HG02884 (cell line): ENCODE results near the gene SVEP1.
A peak's percentile ranks its signal among the peaks of the same experiment; 100 is the strongest.
"Not testable (repeated sequence)": the region's sequence is repeated elsewhere in the genome, so short reads cannot be mapped to it uniquely, and the experiment has no call there.

ENCODE experiments used
- ATAC-seq: cut with Tn5 transposase; IDR thresholded peaks from one replicate; pipeline ENCODE4 v1.9.1; 2021; ENCODE audit warnings: mild to moderate bottlenecking, moderate library complexity; ENCODE audit not compliant: unreplicated experiment

The SVEP1 gene

DNA sequence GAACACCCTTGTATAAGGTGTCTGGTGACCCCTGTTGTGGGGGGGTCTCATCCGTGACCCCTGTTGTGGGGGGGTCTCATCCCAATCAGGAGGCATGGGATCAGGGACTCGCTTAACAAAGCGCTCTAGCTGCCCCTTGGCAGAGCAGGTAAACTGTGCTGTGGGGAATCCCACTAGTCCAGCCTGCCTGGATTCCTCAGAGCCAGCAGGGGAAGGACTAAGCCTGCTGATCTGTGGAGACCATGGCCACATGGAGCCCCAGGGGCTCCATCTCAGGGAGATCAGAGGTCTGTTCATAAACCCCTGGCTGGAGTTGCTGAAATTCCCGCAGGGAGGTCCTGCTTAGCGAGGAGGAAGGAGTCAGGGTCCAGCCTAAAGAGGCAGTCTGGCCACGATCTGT is 196.1 kb downstream of the SVEP1 start:
- ATAC-seq, result no peak

GRCh38 chr9:110382731-110383130 is 196.8 kb downstream of the SVEP1 start:
- no peak for ATAC-seq

- no peak for ATAC-seq
Observed at GRCh38 chr9:110371411-110372007, 208.0 kb downstream of the SVEP1 start.

GRCh38 chr9:110370315-110370714 is 209.2 kb downstream of the SVEP1 start:
- no peak for ATAC-seq

DNA sequence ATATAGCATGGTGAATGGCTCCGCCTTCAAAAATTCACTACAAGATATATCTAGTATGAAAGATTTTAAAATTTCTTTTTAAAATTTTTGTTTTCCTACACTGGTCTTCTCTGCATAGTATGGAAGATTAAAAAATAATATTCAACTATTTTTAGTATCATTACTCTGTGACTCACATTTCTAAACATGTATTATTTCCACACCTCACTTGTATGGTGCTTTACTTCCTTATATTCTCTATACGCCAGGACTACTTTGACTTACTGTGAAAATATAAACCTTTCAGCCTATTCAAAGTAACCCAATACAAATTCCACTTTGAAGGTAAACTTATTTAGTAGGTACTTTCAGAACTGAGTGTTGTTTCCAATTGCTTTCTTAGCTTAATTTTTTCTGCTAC is 215.1 kb downstream of the SVEP1 start:
- no peak for ATAC-seq

DNA sequence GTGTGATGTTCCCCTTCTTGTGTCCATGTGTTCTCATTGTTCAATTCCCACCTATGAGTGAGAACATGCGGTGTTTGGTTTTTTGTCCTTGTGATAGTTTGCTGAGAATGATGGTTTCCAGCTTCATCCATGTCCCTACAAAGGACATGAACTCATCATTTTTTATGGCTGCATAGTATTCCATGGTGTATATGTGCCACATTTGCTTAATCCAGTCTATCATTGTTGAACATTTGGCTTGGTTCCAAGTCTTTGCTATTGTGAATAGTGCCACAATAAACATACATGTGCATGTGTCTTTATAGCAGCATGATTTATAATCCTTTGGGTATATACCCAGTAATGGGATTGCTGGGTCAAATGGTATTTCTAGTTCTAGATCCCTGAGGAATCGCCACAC is 220.5 kb downstream of the SVEP1 start:
- ATAC-seq, result not testable (repeated sequence)

DNA sequence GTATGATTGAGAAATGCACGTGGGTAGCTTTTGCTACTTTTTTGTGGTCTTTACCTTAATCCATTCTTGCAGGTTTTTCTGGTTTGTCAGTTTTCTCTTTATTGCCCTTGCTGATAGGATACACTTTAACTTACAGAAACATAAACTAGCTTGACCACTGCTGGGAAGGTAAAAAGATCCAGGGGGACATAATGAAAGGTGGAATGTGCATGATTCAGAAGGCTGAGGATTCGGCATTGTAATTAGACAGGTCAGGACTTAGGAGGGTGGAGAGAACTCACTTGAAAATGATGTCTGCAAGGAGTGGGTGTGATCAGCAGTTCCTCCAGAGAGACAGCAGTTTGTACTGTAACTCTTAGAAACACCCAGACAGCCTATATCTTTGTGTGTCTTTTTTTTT is 222.0 kb downstream of the SVEP1 start:
- no peak for ATAC-seq

GRCh38 chr9:110356639-110357395 is 222.7 kb downstream of the SVEP1 start:
- ATAC-seq, result no peak

- no peak for ATAC-seq
Observed at GRCh38 chr9:110355911-110356310, 223.6 kb downstream of the SVEP1 start.

- ATAC-seq, result no peak
Observed at GRCh38 chr9:110351009-110351467, 228.5 kb downstream of the SVEP1 start.

DNA sequence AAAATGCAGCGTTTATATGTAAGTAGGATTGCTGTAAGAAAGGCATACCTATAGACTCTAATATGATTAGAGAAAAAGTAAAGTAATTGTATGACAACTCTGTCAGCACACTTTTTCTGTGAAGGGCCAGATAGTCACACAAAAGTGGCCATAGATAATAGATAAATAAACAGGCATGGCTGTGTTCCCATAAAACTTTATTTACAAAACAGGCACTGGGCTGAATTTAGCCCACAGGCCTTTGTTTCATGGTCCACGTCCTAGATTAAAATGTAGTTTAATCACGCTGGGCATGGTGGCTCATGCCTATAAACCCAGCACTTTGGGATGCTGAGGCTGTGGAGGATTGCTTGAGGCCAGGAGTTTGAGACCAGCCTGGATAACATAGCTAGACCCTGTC is 233.2 kb downstream of the SVEP1 start:
- ATAC-seq, result no peak

DNA sequence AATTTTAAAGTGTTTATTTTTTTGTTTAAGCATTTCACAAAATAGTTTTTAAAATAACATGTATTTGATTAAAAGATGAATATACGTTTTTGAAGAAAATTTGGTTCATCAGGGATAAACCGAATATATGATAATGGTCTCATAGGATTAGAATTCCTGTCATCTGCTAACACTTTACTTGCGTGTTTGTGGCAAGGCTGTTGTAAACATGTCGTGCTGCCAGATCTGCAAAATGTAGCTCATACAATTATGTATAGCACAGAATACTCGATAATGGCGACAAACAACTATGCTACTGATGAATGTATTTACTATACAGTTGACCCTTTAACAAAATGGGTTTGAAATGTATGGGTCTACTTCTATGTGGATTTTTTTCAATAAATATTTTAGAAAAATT is 234.7 kb downstream of the SVEP1 start:
- no peak for ATAC-seq

GRCh38 chr9:110343551-110343950 is 236.0 kb downstream of the SVEP1 start:
- no peak for ATAC-seq

DNA sequence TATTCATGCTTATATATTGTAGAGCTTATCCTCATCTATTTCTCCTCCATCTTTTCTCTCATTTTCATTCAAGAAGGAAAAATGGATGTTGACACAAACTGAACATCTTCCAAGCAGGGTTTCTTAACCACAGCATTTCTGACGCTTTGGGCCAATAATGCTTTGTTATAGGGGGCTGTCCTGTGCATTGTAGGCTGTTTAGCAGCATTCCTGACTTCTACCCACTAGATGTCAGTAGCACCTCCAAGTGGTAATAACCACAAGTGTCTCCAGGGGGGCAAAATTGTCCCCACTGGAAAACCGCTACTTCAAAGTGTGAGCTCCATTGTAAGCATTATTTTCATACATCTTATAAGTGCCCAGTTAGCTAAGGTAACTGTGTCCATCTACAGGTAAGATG is 239.2 kb downstream of the SVEP1 start:
- ATAC-seq, result no peak

DNA sequence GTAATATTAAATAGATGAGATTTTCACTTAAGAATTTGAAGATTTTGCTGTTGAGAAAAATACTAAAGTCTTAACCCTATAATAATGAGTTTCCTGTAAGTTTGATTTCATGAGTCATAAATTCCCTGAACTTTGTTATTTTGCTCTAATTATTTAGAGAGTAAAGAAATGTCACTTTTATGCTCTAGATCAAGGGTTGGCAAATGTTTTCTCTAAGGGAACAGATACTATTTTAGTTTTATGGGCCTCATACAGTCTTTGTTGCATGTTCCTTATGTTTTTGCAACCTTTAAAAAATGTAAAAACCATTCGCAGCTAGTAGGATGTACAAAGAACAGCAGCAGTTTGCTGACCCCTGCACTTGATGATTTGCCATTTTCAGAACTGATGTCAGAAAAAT is 241.4 kb downstream of the SVEP1 start:
- ATAC-seq, result no peak

DNA sequence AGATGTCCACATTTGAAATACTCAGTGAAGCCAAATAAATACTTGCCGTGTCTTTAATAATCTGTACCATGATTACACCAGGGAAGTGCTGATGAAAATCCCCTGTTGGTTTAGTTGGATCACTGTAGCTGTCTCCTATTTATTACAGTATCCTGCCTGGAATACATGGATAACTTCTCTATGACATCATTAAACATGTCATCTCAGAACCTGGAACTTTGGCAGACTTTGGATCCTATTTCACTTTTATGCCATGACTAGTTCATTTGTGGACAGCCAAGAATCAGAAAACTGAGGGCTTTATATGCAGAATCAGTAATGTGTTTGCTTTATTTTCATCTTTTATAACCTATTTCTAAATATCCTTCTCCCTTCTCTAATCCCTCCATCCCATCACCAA is 241.8 kb downstream of the SVEP1 start, which contains the start of gene TXNDC8:
TXNDC8 (minus strand) TSS at position 137 of the 400 bp plus-strand sequence.
- no peak for ATAC-seq

GRCh38 chr9:110336363-110336762 is 243.2 kb downstream of the SVEP1 start:
- no peak for ATAC-seq

GRCh38 chr9:110334871-110335270 is 244.7 kb downstream of the SVEP1 start:
- ATAC-seq, result no peak

DNA sequence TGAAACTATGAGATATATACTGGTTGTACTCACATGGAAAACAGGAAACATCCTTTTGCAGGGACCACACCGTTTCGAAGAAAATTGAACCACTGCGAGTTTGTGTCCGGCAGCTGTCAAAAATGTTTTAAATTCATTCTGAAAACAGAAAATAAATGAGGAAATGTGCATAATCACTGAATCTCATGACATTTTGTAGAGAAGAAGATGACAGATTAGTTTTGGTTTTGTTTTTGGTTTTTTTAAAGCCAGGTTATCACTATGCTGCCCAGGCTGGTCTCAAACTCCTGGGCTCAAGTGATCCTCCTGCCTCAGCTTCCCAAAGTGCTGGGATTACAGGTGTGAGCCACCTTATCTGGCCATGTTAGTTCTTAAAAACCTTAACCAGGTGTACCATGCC is 245.4 kb downstream of the SVEP1 start:
- ATAC-seq, result peak; percentile 59

DNA sequence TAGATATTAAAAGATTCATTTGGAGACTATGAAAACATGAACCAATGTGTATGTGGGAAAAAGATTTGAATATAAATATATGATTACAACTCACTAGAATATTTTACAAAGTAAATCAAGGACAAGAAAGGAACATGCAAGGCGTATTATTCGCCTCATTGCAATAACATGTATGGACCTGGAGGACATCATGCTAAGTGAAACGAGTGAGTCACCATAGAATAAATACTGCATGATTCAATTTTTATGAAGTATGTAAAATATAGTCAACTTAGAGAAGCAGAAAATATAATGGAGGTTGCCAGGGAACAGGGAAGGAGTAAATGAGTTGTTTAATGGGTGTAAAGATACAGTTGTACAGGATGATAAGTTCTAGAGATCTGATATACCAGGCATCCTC is 246.8 kb downstream of the SVEP1 start:
- ATAC-seq, result no peak

GRCh38 chr9:110330484-110331105 is 248.9 kb downstream of the SVEP1 start:
- no peak for ATAC-seq

DNA sequence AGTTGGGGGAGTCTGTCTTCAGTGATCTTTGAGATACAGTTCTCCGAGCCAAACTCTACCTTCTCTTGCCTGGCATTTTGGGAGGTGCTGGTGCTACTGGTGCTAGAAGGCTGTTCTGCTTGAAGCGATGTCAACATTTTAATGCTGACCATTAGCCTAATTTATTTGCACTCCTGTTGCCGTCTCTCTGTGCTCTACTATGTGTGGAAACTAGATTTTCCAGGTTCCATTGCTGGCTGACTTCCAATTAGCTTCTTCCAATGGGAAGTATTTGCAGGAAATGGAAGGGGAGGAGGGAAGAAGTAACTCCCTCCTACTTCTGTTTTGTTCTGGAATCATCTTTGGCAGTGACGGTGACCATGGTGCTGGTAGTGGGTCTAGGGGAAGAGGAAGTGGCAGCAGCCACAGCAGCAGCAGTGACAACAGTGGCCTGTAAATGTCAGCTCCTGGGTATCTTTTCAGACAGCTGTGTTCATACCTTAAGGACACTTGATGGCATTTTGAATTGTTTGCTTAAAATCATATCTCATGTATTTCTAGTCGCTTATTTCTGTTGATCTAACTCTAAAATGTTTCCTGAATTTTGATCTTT is 249.8 kb downstream of the SVEP1 start:
- ATAC-seq, result no peak
